Measurements from ENCODE around the gene PAMR1.

- TF ChIP-seq, protein P1, sequence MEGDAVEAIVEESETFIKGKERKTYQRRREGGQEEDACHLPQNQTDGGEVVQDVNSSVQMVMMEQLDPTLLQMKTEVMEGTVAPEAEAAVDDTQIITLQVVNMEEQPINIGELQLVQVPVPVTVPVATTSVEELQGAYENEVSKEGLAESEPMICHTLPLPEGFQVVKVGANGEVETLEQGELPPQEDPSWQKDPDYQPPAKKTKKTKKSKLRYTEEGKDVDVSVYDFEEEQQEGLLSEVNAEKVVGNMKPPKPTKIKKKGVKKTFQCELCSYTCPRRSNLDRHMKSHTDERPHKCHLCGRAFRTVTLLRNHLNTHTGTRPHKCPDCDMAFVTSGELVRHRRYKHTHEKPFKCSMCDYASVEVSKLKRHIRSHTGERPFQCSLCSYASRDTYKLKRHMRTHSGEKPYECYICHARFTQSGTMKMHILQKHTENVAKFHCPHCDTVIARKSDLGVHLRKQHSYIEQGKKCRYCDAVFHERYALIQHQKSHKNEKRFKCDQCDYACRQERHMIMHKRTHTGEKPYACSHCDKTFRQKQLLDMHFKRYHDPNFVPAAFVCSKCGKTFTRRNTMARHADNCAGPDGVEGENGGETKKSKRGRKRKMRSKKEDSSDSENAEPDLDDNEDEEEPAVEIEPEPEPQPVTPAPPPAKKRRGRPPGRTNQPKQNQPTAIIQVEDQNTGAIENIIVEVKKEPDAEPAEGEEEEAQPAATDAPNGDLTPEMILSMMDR (IDR thresholded peaks at IDR 0.05), result no peak
- TF ChIP-seq POLR2A (IDR thresholded peaks at IDR 0.05), result no peak
Observed at GRCh38 chr11:35463331-35463751, 62.1 kb downstream of the PAMR1 start.

All from Peyer's patch (tissue), 4 donors.